Measurements from ENCODE around the gene MSMB.
"Not testable (repeated sequence)": the region's sequence is repeated elsewhere in the genome, so short reads cannot be mapped to it uniquely, and the experiment has no call there.

DNA sequence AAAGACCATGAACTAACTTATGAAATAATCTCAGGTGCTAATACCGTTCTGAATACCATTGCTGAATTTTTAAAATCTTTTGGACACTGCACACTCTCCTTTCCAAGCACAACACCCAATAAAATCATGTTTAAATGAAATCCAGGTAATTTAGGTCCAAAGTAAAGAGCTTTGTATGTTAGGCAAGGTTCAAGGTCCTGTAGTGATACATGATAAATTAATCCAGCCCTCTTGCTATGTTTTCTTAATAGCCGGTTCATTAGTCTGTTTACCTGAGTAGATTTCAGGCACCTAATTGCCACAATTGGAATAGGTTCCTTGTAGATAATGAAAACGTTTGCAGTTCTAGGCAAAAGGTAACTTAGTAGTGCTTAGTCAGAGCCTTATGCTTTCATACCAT, 60.5 kb downstream of the MSMB start:
- TF ChIP-seq, protein P1, sequence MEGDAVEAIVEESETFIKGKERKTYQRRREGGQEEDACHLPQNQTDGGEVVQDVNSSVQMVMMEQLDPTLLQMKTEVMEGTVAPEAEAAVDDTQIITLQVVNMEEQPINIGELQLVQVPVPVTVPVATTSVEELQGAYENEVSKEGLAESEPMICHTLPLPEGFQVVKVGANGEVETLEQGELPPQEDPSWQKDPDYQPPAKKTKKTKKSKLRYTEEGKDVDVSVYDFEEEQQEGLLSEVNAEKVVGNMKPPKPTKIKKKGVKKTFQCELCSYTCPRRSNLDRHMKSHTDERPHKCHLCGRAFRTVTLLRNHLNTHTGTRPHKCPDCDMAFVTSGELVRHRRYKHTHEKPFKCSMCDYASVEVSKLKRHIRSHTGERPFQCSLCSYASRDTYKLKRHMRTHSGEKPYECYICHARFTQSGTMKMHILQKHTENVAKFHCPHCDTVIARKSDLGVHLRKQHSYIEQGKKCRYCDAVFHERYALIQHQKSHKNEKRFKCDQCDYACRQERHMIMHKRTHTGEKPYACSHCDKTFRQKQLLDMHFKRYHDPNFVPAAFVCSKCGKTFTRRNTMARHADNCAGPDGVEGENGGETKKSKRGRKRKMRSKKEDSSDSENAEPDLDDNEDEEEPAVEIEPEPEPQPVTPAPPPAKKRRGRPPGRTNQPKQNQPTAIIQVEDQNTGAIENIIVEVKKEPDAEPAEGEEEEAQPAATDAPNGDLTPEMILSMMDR (IDR thresholded peaks at IDR 0.05; ENCODE audit: insufficient read depth, low read length) = not testable (repeated sequence)
- TF ChIP-seq POLR2AphosphoS5, GABPA (IDR thresholded peaks at IDR 0.05; ENCODE audit: low read depth): not testable (repeated sequence)
- TF ChIP-seq, protein P2, sequence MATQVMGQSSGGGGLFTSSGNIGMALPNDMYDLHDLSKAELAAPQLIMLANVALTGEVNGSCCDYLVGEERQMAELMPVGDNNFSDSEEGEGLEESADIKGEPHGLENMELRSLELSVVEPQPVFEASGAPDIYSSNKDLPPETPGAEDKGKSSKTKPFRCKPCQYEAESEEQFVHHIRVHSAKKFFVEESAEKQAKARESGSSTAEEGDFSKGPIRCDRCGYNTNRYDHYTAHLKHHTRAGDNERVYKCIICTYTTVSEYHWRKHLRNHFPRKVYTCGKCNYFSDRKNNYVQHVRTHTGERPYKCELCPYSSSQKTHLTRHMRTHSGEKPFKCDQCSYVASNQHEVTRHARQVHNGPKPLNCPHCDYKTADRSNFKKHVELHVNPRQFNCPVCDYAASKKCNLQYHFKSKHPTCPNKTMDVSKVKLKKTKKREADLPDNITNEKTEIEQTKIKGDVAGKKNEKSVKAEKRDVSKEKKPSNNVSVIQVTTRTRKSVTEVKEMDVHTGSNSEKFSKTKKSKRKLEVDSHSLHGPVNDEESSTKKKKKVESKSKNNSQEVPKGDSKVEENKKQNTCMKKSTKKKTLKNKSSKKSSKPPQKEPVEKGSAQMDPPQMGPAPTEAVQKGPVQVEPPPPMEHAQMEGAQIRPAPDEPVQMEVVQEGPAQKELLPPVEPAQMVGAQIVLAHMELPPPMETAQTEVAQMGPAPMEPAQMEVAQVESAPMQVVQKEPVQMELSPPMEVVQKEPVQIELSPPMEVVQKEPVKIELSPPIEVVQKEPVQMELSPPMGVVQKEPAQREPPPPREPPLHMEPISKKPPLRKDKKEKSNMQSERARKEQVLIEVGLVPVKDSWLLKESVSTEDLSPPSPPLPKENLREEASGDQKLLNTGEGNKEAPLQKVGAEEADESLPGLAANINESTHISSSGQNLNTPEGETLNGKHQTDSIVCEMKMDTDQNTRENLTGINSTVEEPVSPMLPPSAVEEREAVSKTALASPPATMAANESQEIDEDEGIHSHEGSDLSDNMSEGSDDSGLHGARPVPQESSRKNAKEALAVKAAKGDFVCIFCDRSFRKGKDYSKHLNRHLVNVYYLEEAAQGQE (IDR thresholded peaks at IDR 0.05; ENCODE audit: insufficient replicate concordance, low read depth) = not testable (repeated sequence)
